Skeletal muscle tissue (tissue), 4 donors: ENCODE data around the gene PHGDH. TPM values are rescaled to one million over a fixed set of nuclear protein-coding genes. Genes with fewer than 3 reads are reported as not detected.

Source experiments
- H3K27ac ChIP-seq: one replicate; pipeline ENCODE4 v1.7.0; 2013; ENCODE audit warnings: mild to moderate bottlenecking, low read depth, low read length, inconsistent platforms
- H3K27me3 ChIP-seq, 3 donors: one replicate each; pipeline ENCODE4 v1.7.0; 2013; ENCODE audit warnings: low read length in 3 of 3; ENCODE audit not compliant: control insufficient read depth in 3 of 3, insufficient read depth in 3 of 3
- H3K36me3 ChIP-seq, 3 donors: one replicate each; pipeline ENCODE4 v1.7.0; 2013; ENCODE audit warnings: low read length in 3 of 3; ENCODE audit not compliant: control insufficient read depth in 3 of 3, insufficient read depth in 3 of 3
- H3K4me1 ChIP-seq, 3 donors: one replicate each; pipeline ENCODE4 v1.7.0; 2013; ENCODE audit warnings: low read length in 3 of 3, mild to moderate bottlenecking in 3 of 3; ENCODE audit not compliant: control insufficient read depth in 3 of 3, insufficient read depth in 3 of 3
- H3K4me3 ChIP-seq, 3 donors: one replicate each; pipeline ENCODE4 v1.7.0; 2013; ENCODE audit warnings: low read length in 3 of 3
- H3K9ac ChIP-seq, 3 donors: one replicate each; pipeline ENCODE4 v1.7.0; 2013; ENCODE audit warnings: low read length in 3 of 3, mild to moderate bottlenecking in 3 of 3, moderate library complexity in 2 of 3, low read depth in 1 of 3
- H3K9me3 ChIP-seq, 3 donors: one replicate each; pipeline ENCODE4 v1.7.0; 2013; ENCODE audit warnings: low read length in 3 of 3; ENCODE audit not compliant: control insufficient read depth in 3 of 3
- total RNA-seq: library from RNA; depleted of rRNA; stranded (reverse); fragments of >200 nt; gene quantifications from one replicate; pipeline ENCODE4 v1.2.3, GENCODE V29; 2014
- donor health status: Osteomylitis.

The PHGDH gene
- total RNA-seq: 50.1 TPM

- Histone ChIP-seq H3K4me3 (peak within 1 kb of the TSS; percentile 69 to 76 (median 70)), H3K27ac (no peak within 1 kb of the TSS), H3K27me3 (peaks cover 2 to 16% (median 14%) of the 10 kb centered on the region in 3 donors), H3K4me1 (peaks cover 16 to 25% (median 24%) of the 10 kb centered on the region in 3 donors), H3K9ac (peak within 1 kb of the TSS; percentile 21 to 66 (median 32)), H3K9me3 (no peaks in the 10 kb centered on the region), H3K36me3 (no peaks in the 10 kb centered on the region)
These were observed at the start of gene PHGDH for GRCh38 chr1:119711804-119712341. Gene PHGDH (plus strand): TSS chr1:119711934. CDS start chr1:119712023, 89 bp downstream.

DNA sequence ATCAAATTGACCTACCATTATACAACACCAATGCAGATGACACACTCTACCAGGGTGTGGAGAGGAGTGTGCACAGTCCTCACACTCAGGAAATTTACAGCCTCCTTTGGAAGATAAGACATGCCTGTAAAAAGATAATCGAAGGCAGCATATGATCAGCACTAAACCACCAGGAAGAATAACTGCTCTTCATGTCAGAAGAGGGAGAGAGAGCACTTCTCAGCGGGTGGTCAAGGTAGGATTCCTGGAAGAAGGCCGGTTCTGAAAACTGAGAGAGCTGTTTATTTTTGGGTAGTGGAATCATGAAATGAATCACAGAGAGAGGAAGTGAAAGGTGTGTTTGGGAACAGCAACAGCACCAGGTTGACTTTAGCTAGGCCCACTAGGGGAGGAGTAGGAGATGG lies 49.7 kb upstream of the PHGDH start:
- no peak overlapping the region for H3K27ac ChIP-seq
- H3K4me1 ChIP-seq: peaks cover 0 to 4% (median 0%) of the 10 kb centered on the region in 3 donors
- no peak overlapping the region for H3K9ac ChIP-seq
- no peaks in the 10 kb centered on the region for H3K36me3 ChIP-seq
- H3K27me3 ChIP-seq: peaks cover 0 to 3% (median 2%) of the 10 kb centered on the region in 3 donors
- no peak overlapping the region for H3K4me3 ChIP-seq
- H3K9me3 ChIP-seq: no peaks in the 10 kb centered on the region

DNA sequence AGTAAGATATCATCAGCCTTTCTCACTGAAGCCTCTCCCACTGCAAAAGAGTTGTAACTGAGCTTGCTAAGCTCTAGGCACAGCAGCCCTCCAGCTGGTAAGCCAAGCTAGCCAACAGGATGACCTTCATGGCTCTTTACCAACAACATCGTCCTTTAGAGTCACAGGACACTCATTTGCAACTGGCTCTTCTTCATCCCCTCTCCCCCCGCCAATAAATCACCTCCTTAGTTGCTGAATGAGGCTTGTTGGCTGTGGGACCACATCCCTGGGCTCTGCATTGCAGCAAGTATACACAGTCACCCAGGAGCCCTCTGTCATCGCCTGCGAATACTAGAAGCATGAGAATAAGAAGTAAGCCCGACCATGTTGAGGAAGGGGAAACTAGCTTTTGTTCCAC lies 47.7 kb upstream of the PHGDH start:
- no peak overlapping the region for H3K27ac ChIP-seq
- H3K9ac ChIP-seq: peak overlapping the region in 1 of 3 donors; percentile 40

DNA sequence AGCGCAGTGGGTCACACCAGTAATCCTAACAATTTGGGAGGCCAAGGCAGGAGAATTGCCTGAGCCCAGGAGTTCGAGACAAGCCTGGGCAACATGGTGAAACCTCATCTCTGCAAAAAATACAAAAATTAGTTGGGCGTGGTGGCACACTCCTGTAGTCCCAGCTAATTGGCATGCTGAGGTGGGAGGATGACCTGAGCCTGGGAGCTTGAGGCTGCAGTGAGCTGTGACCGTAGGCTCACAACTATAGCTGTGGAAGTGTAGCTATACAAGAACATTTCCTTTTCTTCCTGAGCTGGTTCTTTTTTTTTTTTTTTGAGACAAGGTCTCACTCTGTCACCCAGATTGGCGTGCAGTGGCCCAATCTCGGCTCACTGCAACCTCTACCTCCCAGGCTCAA lies 44.6 kb upstream of the PHGDH start:
- Histone ChIP-seq H3K27me3 (no peaks in the 10 kb centered on the region), H3K36me3 (no peaks in the 10 kb centered on the region), H3K4me3 (no peak overlapping the region), H3K4me1 (peaks cover 0 to 4% (median 0%) of the 10 kb centered on the region in 3 donors), H3K9me3 (no peaks in the 10 kb centered on the region), H3K9ac (no peak overlapping the region), H3K27ac (no peak overlapping the region)

More for the DNA sequence above, 47.7 kb upstream of the PHGDH start:
- Histone ChIP-seq H3K36me3 (no peaks in the 10 kb centered on the region), H3K27me3 (peaks cover 0 to 3% (median 2%) of the 10 kb centered on the region in 3 donors), H3K4me1 (peaks cover 0 to 4% (median 0%) of the 10 kb centered on the region in 3 donors), H3K9me3 (no peaks in the 10 kb centered on the region), H3K4me3 (no peak overlapping the region)

DNA sequence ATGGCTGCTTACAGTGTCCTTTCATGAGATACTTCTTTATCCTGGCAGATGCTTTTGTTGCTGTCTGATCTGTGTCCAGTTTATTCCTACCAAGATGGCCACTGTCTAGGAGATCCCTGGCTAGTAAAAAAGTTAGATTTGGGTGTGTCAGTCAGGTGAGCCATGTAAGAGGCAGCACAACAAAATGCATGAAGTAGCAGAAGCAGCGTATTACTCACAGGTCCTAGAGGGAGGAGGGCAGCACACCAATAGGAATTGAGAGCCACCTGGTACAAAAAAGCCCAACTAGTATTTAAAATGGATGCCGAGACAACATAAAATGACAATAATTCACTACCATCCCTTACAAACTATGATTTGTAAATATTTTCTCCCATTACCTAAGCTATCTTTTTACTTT lies 40.8 kb upstream of the PHGDH start:
- no peaks in the 10 kb centered on the region for H3K36me3 ChIP-seq
- no peaks in the 10 kb centered on the region for H3K27me3 ChIP-seq
- no peaks in the 10 kb centered on the region for H3K9me3 ChIP-seq
- no peak overlapping the region for H3K27ac ChIP-seq
- no peak overlapping the region for H3K9ac ChIP-seq
- H3K4me1 ChIP-seq: peaks cover 4 to 7% (median 7%) of the 10 kb centered on the region in 3 donors
- H3K4me3 ChIP-seq: no peak overlapping the region

DNA sequence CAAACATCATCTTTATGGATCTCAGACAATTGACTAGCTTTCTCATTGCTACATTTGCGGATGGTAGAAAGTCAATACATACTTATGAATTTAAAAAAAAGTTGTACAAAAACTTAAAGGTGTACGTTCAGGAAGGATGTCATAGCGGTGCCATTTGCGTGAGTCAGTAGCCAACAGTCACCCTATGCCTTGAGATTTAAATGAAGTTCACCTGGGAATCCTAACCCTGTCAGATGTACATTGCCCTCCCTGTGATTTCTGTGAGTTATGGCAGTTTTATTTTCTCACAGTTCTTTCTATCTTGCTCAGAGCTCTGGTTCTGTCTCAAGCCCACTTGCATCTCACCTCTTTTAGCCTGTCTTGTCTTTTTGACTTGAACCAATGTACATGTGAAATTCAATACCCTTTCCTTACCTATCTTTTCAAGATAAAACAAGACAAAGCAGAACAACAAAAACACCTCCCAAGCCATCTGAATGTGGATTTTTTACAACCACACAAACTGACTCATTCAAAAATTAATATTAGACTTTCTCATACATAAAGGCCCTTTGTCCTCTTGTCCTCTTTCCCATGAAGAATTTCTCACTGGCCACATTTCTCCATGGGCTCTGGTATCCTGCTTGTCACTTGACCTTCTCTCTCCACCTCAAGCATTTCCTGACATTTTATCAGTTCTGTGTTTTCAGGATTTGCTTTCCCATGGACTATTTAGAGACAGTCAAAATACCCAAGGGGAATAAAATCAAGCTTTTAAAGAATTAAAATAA lies 38.4 kb upstream of the PHGDH start:
- Histone ChIP-seq H3K4me1 (peaks cover 4 to 9% (median 7%) of the 10 kb centered on the region in 3 donors), H3K9me3 (no peaks in the 10 kb centered on the region), H3K36me3 (no peaks in the 10 kb centered on the region), H3K27ac (no peak overlapping the region), H3K27me3 (no peaks in the 10 kb centered on the region), H3K4me3 (no peak overlapping the region), H3K9ac (no peak overlapping the region)

GRCh38 chr1:119674111-119674526 lies 37.6 kb upstream of the PHGDH start:
- Histone ChIP-seq H3K4me1 (peaks cover 4 to 9% (median 7%) of the 10 kb centered on the region in 3 donors), H3K9me3 (no peaks in the 10 kb centered on the region), H3K9ac (no peak overlapping the region), H3K27me3 (no peaks in the 10 kb centered on the region), H3K36me3 (no peaks in the 10 kb centered on the region), H3K4me3 (no peak overlapping the region), H3K27ac (no peak overlapping the region)

DNA sequence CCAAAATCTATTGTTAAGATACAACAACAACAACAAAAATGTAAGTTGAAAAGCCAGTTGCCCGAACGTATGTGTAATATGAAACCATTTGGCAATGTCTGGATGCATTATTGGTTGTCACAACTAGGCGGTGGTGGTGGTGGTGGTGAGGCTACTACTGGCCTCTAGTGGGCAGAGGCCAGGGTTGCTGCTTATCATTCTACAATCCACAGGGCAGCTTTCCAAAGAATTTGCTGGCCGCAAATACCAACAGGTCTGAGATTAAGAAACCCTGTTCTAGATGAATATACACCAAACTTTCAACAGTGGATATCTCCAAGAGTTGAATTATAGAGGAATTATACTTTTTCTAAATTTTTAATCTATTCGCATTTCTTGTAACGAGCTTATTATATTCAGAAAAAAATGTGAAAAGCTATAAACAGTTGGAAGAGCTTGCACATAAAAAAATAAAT lies 36.9 kb upstream of the PHGDH start:
- no peaks in the 10 kb centered on the region for H3K27me3 ChIP-seq
- no peaks in the 10 kb centered on the region for H3K36me3 ChIP-seq
- peaks cover 4 to 9% (median 7%) of the 10 kb centered on the region in 3 donors for H3K4me1 ChIP-seq
- no peaks in the 10 kb centered on the region for H3K9me3 ChIP-seq
- H3K9ac ChIP-seq: peak overlapping the region in 2 of 3 donors; percentile 43 to 77
- H3K27ac ChIP-seq: no peak overlapping the region
- H3K4me3 ChIP-seq: peak overlapping the region; percentile 56 to 73 (median 72)

GRCh38 chr1:119675349-119676345 lies 36.1 kb upstream of the PHGDH start:
- Histone ChIP-seq H3K36me3 (no peaks in the 10 kb centered on the region), H3K4me1 (peaks cover 4 to 9% (median 7%) of the 10 kb centered on the region in 3 donors), H3K27ac (peak overlapping the region; percentile 2), H3K27me3 (no peaks in the 10 kb centered on the region), H3K4me3 (peak overlapping the region; percentile 56 to 73 (median 72)), H3K9me3 (no peaks in the 10 kb centered on the region), H3K9ac (peak overlapping the region; percentile 43 to 77 (median 66))
